Panc1 (cell line): ENCODE measurements around the gene TBC1D22A. TPM values are rescaled to one million over a fixed set of nuclear protein-coding genes. Genes with fewer than 3 reads are reported as not detected.

ENCODE experiments used
- ATAC-seq: fragments of 200-7000 bp; cut with Tn5 transposase; 2 replicates; pipeline ENCODE4 v1.9.1; 2020; ENCODE audit warnings: mild to moderate bottlenecking, moderate library complexity
- BruUV-seq: library from RNA; stranded (reverse); fragments of 400-500 nt; replicated peaks from 2 replicates; lab custom pipeline; 2021; lab: Mats Ljungman, UMichigan
- CTCF ChIA-PET: fragments of 300-600 bp; sonication (Branson Sonifier 250); formaldehyde crosslinking; loops from one replicate; lab custom pipeline; 2022; ENCODE audit warnings: antibody characterized with exemption; lab: Charles Lee
- POLR2A ChIA-PET: fragments of 300-600 bp; sonication (Branson Sonifier 250); formaldehyde crosslinking; loops from one replicate; lab custom pipeline; 2022; ENCODE audit warnings: antibody characterized with exemption; lab: Charles Lee
- DNase-seq: peaks from one replicate; pipeline ENCODE4 v3.0.0-alpha.2; 2010; ENCODE audit warnings: low read depth, low spot score
- H3K27ac ChIP-seq: 2 replicates; pipeline ENCODE4 v1.5.1; 2011; ENCODE audit warnings: mild to moderate bottlenecking, low read length, inconsistent platforms
- H3K27me3 ChIP-seq: fragments of 200-500 bp; sonication (Bioruptor generic); 2 replicates; pipeline ENCODE4 v1.6.0; 2014; ENCODE audit warnings: low read length, inconsistent platforms; ENCODE audit not compliant: control insufficient read depth, insufficient read depth
- H3K36me3 ChIP-seq: fragments of 200-500 bp; sonication (Bioruptor generic); 2 replicates; pipeline ENCODE4 v1.5.1; 2014; ENCODE audit warnings: inconsistent platforms, mild to moderate bottlenecking, low read length, moderate library complexity; ENCODE audit not compliant: control insufficient read depth, insufficient read depth
- H3K4me1 ChIP-seq: 2 replicates; pipeline ENCODE4 v1.5.1; 2011; ENCODE audit warnings: inconsistent platforms, mild to moderate bottlenecking, low read length, moderate library complexity; ENCODE audit not compliant: control insufficient read depth, insufficient read depth
- H3K4me3 ChIP-seq, 2 experiments: 2 replicates each; pipeline ENCODE4 v1.5.1; 2011 to 2012; ENCODE audit warnings: low read depth in 2 of 2, low read length in 2 of 2, mild to moderate bottlenecking in 2 of 2, inconsistent platforms in 1 of 2, moderate library complexity in 1 of 2
- H3K9me3 ChIP-seq: fragments of 200-500 bp; sonication (Bioruptor generic); 2 replicates; pipeline ENCODE4 v1.5.1; 2014; ENCODE audit warnings: low read depth, mild to moderate bottlenecking, inconsistent platforms, low read length, moderate library complexity; ENCODE audit not compliant: control insufficient read depth, insufficient read depth
- CTCF ChIP-seq: fragments of 450-650 bp; IDR thresholded peaks from 2 replicates; pipeline ENCODE4 v1.5.1; 2017; ENCODE audit warnings: mild to moderate bottlenecking
- POLR2AphosphoS5 ChIP-seq: IDR thresholded peaks from 2 replicates; pipeline ENCODE4 v1.6.1; 2012; ENCODE audit warnings: mild to moderate bottlenecking, low read depth, low read length, moderate library complexity
- REST ChIP-seq, 2 experiments: IDR thresholded peaks; 2 replicates each; pipeline ENCODE4 v1.6.1; 2011 to 2012; ENCODE audit warnings: low read depth in 2 of 2, control low read depth in 1 of 2, low read length in 1 of 2, mild to moderate bottlenecking in 1 of 2, moderate library complexity in 1 of 2; ENCODE audit not compliant: insufficient read depth in 1 of 2
- SIN3A ChIP-seq: IDR thresholded peaks from 2 replicates; pipeline ENCODE4 v1.6.1; 2012; ENCODE audit warnings: low read depth, mild to moderate bottlenecking, low read length, moderate library complexity, borderline replicate concordance; ENCODE audit not compliant: insufficient read depth
- TCF7L2 ChIP-seq: IDR thresholded peaks from 2 replicates; pipeline ENCODE4 v1.6.1; 2011; ENCODE audit warnings: mild to moderate bottlenecking, low read depth, low read length, inconsistent platforms
- in situ Hi-C: cut with HindIII; loops from 2 replicates; pipeline ENCODE4 v1.10.0; 2016; ENCODE audit warnings: low sequenced_read_pairs, low pct_unique_long_range_greater_than_20kb
- intact Hi-C: fragments of 100-400 bp; cut with micrococcal nuclease; formaldehyde crosslinking; loops from one replicate; pipeline ENCODE4 v1.10.0; 2022; ENCODE audit not compliant: unreplicated experiment
- total RNA-seq: library from RNA; stranded (reverse); gene quantifications from one replicate; pipeline ENCODE4 v1.2.1, GENCODE V29; 2021; ENCODE audit not compliant: unreplicated experiment

The TBC1D22A gene
- total RNA-seq, 1 experiment from 2014 or later, result 28.7 TPM

GRCh38 chr22:46727813-46728364, 34.6 kb upstream of the TBC1D22A start:
- H3K36me3 ChIP-seq, result no peaks in the 10 kb centered on the region
- H3K27ac ChIP-seq, result no peak overlapping the region
- no peak for TF ChIP-seq SIN3A
- TF ChIP-seq REST (IDR thresholded peaks at IDR 0.05; ENCODE audit: insufficient read depth in 1 of 2, low read depth in 2 of 2, low read length in 1 of 2), result no peak
- no peak for TF ChIP-seq CTCF
- no peak for TF ChIP-seq POLR2AphosphoS5
- TF ChIP-seq TCF7L2, result no peak
- in situ Hi-C loops (no loop called here), intact Hi-C loops (no loop called here)
- ATAC-seq (no peak), DNase-seq (no peak)
- no peaks in the 10 kb centered on the region for H3K27me3 ChIP-seq
- no peaks in the 10 kb centered on the region for H3K9me3 ChIP-seq
- peaks cover 3% of the 10 kb centered on the region; the same call in 1 of the 2 replicates for H3K4me1 ChIP-seq
- H3K4me3 ChIP-seq, result no peak overlapping the region
- BruUV-seq, result no TSS peak
- ChIA-PET POLR2A (no interaction called here), CTCF (no interaction called here)

GRCh38 chr22:46728470-46728869, 34.0 kb upstream of the TBC1D22A start:
- Histone ChIP-seq H3K36me3 (no peaks in the 10 kb centered on the region), H3K27ac (no peak overlapping the region), H3K4me3 (no peak overlapping the region), H3K9me3 (no peaks in the 10 kb centered on the region), H3K4me1 (peaks cover 3% of the 10 kb centered on the region; the same call in 1 of the 2 replicates), H3K27me3 (no peaks in the 10 kb centered on the region)
- TF ChIP-seq CTCF, result no peak
- TF ChIP-seq TCF7L2, result no peak
- no peak for TF ChIP-seq POLR2AphosphoS5
- ChIA-PET CTCF (no interaction called here), POLR2A (no interaction called here)
- no peak for DNase-seq
- in situ Hi-C loops, result no loop called here
- BruUV-seq, result no TSS peak
- intact Hi-C loops, result no loop called here
- ATAC-seq, result no peak
